Subcutaneous abdominal adipose tissue (tissue), 5 donors: Measurements from ENCODE around the gene ZSCAN22.
"Not testable (repeated sequence)": the region's sequence is repeated elsewhere in the genome, so short reads cannot be mapped to it uniquely, and the experiment has no call there.

Experiments used
- H3K27ac ChIP-seq: one replicate; pipeline ENCODE4 v1.7.0; 2013; ENCODE audit warnings: low read depth, mild to moderate bottlenecking, inconsistent platforms, low read length, moderate library complexity
- H3K27me3 ChIP-seq, 5 donors: one replicate each; pipeline ENCODE4 v1.7.0; 2013; ENCODE audit warnings: low read length in 5 of 5, inconsistent platforms in 1 of 5; ENCODE audit not compliant: control insufficient read depth in 5 of 5, insufficient read depth in 4 of 5
- H3K36me3 ChIP-seq, 5 donors: one replicate each; pipeline ENCODE4 v1.7.0; 2013; ENCODE audit warnings: low read length in 5 of 5; ENCODE audit not compliant: control insufficient read depth in 5 of 5, insufficient read depth in 5 of 5
- H3K4me1 ChIP-seq, 5 donors: one replicate each; pipeline ENCODE4 v1.7.0; 2013; ENCODE audit warnings: low read length in 5 of 5, mild to moderate bottlenecking in 3 of 5, moderate library complexity in 1 of 5; ENCODE audit not compliant: control insufficient read depth in 5 of 5, insufficient read depth in 5 of 5
- H3K4me3 ChIP-seq, 5 donors: one replicate each; pipeline ENCODE4 v1.7.0; 2013; ENCODE audit warnings: low read length in 5 of 5, low read depth in 1 of 5
- H3K9ac ChIP-seq, 5 donors: one replicate each; pipeline ENCODE4 v1.7.0; 2013; ENCODE audit warnings: low read length in 5 of 5, mild to moderate bottlenecking in 4 of 5, moderate library complexity in 3 of 5
- H3K9me3 ChIP-seq, 5 donors: one replicate each; pipeline ENCODE4 v1.7.0; 2013; ENCODE audit warnings: low read length in 5 of 5; ENCODE audit not compliant: control insufficient read depth in 5 of 5
- donor health status: healthy.
- donor health status: healthy.
- donor health status: healthy.
- donor health status: healthy.
- donor health status: healthy.

ZSCAN22 gene

GRCh38 chr19:58294743-58295374 is 31.9 kb upstream of the ZSCAN22 start:
- no peaks in the 10 kb centered on the region for H3K27me3 ChIP-seq
- H3K36me3 ChIP-seq, result peaks cover 9 to 66% (median 55%) of the 10 kb centered on the region in 5 donors
- H3K4me1 ChIP-seq, result no peaks in the 10 kb centered on the region
- H3K9ac ChIP-seq, result no peak overlapping the region
- H3K4me3 ChIP-seq, result peak overlapping the region in 4 of 5 donors; percentile 25 to 45 (median 44)
- no peak overlapping the region for H3K27ac ChIP-seq
- peaks cover 7 to 45% (median 39%) of the 10 kb centered on the region in 5 donors for H3K9me3 ChIP-seq

GRCh38 chr19:58296104-58296503 is 30.7 kb upstream of the ZSCAN22 start:
- Histone ChIP-seq H3K4me1 (no peaks in the 10 kb centered on the region), H3K27ac (no peak overlapping the region), H3K27me3 (no peaks in the 10 kb centered on the region), H3K9me3 (peaks cover 9 to 49% (median 39%) of the 10 kb centered on the region in 5 donors), H3K4me3 (no peak overlapping the region), H3K36me3 (peaks cover 9 to 71% (median 60%) of the 10 kb centered on the region in 5 donors), H3K9ac (no peak overlapping the region)

- peaks cover 3 to 11% (median 7%) of the 10 kb centered on the region in 5 donors for H3K9me3 ChIP-seq
- H3K27me3 ChIP-seq, result peaks cover 0 to 3% (median 0%) of the 10 kb centered on the region in 5 donors
- no peak overlapping the region for H3K4me3 ChIP-seq
- H3K9ac ChIP-seq, result no peak overlapping the region
- peaks cover 0 to 31% (median 22%) of the 10 kb centered on the region in 5 donors for H3K36me3 ChIP-seq
- no peak overlapping the region for H3K27ac ChIP-seq
- peaks cover 6 to 10% (median 7%) of the 10 kb centered on the region in 5 donors for H3K4me1 ChIP-seq
Observed at GRCh38 chr19:58300620-58301019, 26.2 kb upstream of the ZSCAN22 start.

- peak overlapping the region in 4 of 5 donors; percentile 78 to 99 (median 97) for H3K4me3 ChIP-seq
Observed at GRCh38 chr19:58304255-58304654, 22.5 kb upstream of the ZSCAN22 start.

GRCh38 chr19:58304748-58305064 is 22.1 kb upstream of the ZSCAN22 start:
- Histone ChIP-seq H3K36me3 (peaks cover 16 to 33% (median 23%) of the 10 kb centered on the region in 5 donors), H3K9ac (peak overlapping the region; percentile 17 to 96 (median 87)), H3K27ac (peak overlapping the region; percentile 89), H3K4me1 (peaks cover 10 to 26% (median 16%) of the 10 kb centered on the region in 5 donors), H3K9me3 (peaks cover 0 to 6% (median 0%) of the 10 kb centered on the region in 5 donors), H3K27me3 (peaks cover 0 to 3% (median 0%) of the 10 kb centered on the region in 5 donors), H3K4me3 (peak overlapping the region; percentile 78 to 99 (median 98))

More at GRCh38 chr19:58304255-58304654, 22.5 kb upstream of the ZSCAN22 start:
- Histone ChIP-seq H3K36me3 (peaks cover 12 to 33% (median 23%) of the 10 kb centered on the region in 5 donors), H3K4me1 (peaks cover 10 to 26% (median 16%) of the 10 kb centered on the region in 5 donors), H3K27ac (peak overlapping the region; percentile 89), H3K9ac (peak overlapping the region in 2 of 5 donors; percentile 92 to 96), H3K27me3 (peaks cover 0 to 3% (median 0%) of the 10 kb centered on the region in 5 donors), H3K9me3 (peaks cover 0 to 6% (median 0%) of the 10 kb centered on the region in 5 donors)

- Histone ChIP-seq H3K27ac (peak within 1 kb of the TSS; percentile 89), H3K36me3 (peaks cover 16 to 28% (median 18%) of the 10 kb centered on the region in 5 donors)
Observed at GRCh38 chr19:58305065-58305931, 21.5 kb upstream of the ZSCAN22 start, which contains the start of gene ERVK3-1. TSS of gene ERVK3-1 (plus strand) at chr19:58305377. CDS start at chr19:58312169, 6,792 bp downstream.

GRCh38 chr19:58305932-58306323 is 20.9 kb upstream of the ZSCAN22 start:
- Histone ChIP-seq H3K36me3 (peaks cover 12 to 22% (median 16%) of the 10 kb centered on the region in 5 donors), H3K27me3 (peaks cover 0 to 3% (median 0%) of the 10 kb centered on the region in 5 donors), H3K4me3 (peak overlapping the region; percentile 96 to 99 (median 98)), H3K9me3 (no peaks in the 10 kb centered on the region), H3K27ac (peak overlapping the region; percentile 89), H3K9ac (peak overlapping the region; percentile 82 to 96 (median 92)), H3K4me1 (peaks cover 10 to 26% (median 16%) of the 10 kb centered on the region in 5 donors)

More at GRCh38 chr19:58305065-58305931, 21.5 kb upstream of the ZSCAN22 start, which contains the start of gene ERVK3-1:
- peak within 1 kb of the TSS; percentile 82 to 96 (median 92) for H3K9ac ChIP-seq
- H3K9me3 ChIP-seq, result peaks cover 0 to 2% (median 0%) of the 10 kb centered on the region in 5 donors
- H3K4me3 ChIP-seq, result peak within 1 kb of the TSS; percentile 96 to 99 (median 98)
- peaks cover 10 to 26% (median 16%) of the 10 kb centered on the region in 5 donors for H3K4me1 ChIP-seq
- H3K27me3 ChIP-seq, result peaks cover 0 to 3% (median 0%) of the 10 kb centered on the region in 5 donors

- Histone ChIP-seq H3K27me3 (peaks cover 0 to 3% (median 0%) of the 10 kb centered on the region in 5 donors), H3K27ac (no peak overlapping the region), H3K36me3 (peaks cover 16 to 35% (median 24%) of the 10 kb centered on the region in 5 donors), H3K9me3 (no peaks in the 10 kb centered on the region), H3K4me3 (no peak overlapping the region), H3K9ac (no peak overlapping the region), H3K4me1 (peaks cover 10 to 26% (median 16%) of the 10 kb centered on the region in 5 donors)
Observed at GRCh38 chr19:58307736-58308135, 19.1 kb upstream of the ZSCAN22 start.

- H3K9ac ChIP-seq, H3K27ac ChIP-seq, H3K4me3 ChIP-seq, H3K9me3 ChIP-seq, H3K27me3 ChIP-seq: not testable (repeated sequence)
- Histone ChIP-seq H3K4me1 (peaks cover 5 to 15% (median 7%) of the 10 kb centered on the region in 5 donors), H3K36me3 (peaks cover 24 to 61% (median 50%) of the 10 kb centered on the region in 5 donors)
Observed at GRCh38 chr19:58310685-58311084, 16.1 kb upstream of the ZSCAN22 start.
